NT2/D1 (cell line): Measurements from ENCODE around the gene AGBL1.

Source experiments
- SUZ12 ChIP-seq: IDR thresholded peaks from 2 replicates; pipeline ENCODE4 v1.6.1; 2011; ENCODE audit not compliant: insufficient read length, insufficient read depth; ENCODE audit errors: extremely low read depth
- YY1 ChIP-seq: IDR thresholded peaks from 2 replicates; pipeline ENCODE4 v1.6.1; 2011; ENCODE audit not compliant: insufficient read length, insufficient read depth
- ZNF274 ChIP-seq: IDR thresholded peaks from 2 replicates; pipeline ENCODE4 v1.6.1; 2011; ENCODE audit warnings: mild to moderate bottlenecking, low read depth, low read length

GRCh38 chr15:86711476-86711875, 631.8 kb downstream of the AGBL1 start:
- no peak for TF ChIP-seq YY1
- TF ChIP-seq SUZ12, result no peak
- no peak for TF ChIP-seq ZNF274
